Progenitor cell of endocrine pancreas (in vitro differentiated cells): ENCODE measurements around the gene ASIC1. TPM values are rescaled to one million over a fixed set of nuclear protein-coding genes. Genes with fewer than 3 reads are reported as not detected.

ENCODE experiments used
- DNase-seq: peaks from one replicate; pipeline ENCODE4 v3.0.0; 2021; ENCODE audit warnings: low spot score; ENCODE audit not compliant: unreplicated experiment
- H3K27ac Mint-ChIP-seq: 2 replicates; pipeline ENCODE4 v1.8.0; 2021; ENCODE audit warnings: mild to moderate bottlenecking, moderate library complexity, mixed read lengths
- H3K27me3 Mint-ChIP-seq: 2 replicates; pipeline ENCODE4 v1.8.0; 2021; ENCODE audit warnings: mixed read lengths
- H3K36me3 Mint-ChIP-seq: 2 replicates; pipeline ENCODE4 v1.8.0; 2022; ENCODE audit warnings: mixed read lengths; ENCODE audit not compliant: insufficient read depth
- H3K4me1 Mint-ChIP-seq: 2 replicates; pipeline ENCODE4 v1.8.0; 2021; ENCODE audit warnings: low read depth, mixed read lengths
- H3K4me3 Mint-ChIP-seq: 2 replicates; pipeline ENCODE4 v1.8.0; 2021; ENCODE audit warnings: low read depth, mild to moderate bottlenecking, moderate library complexity, mixed read lengths
- H3K9me3 Mint-ChIP-seq: 2 replicates; pipeline ENCODE4 v1.8.0; 2021; ENCODE audit warnings: low read depth, mixed read lengths
- CTCF ChIP-seq: fragments of 200-600 bp; sonication (generic); IDR thresholded peaks from one replicate; pipeline ENCODE4 v1.5.0; 2021; ENCODE audit warnings: antibody characterized with exemption, mild to moderate bottlenecking; ENCODE audit not compliant: unreplicated experiment
- total RNA-seq: library from RNA; stranded (reverse); gene quantifications from 2 replicates; pipeline ENCODE4 v1.2.1, GENCODE V29; 2021

The ASIC1 gene
- total RNA-seq, 1 donor from 2014 or later = 5.2 TPM

- H3K4me1 Mint-ChIP-seq = peaks cover 16% of the 10 kb centered on the region
- H3K27me3 Mint-ChIP-seq = no peaks in the 10 kb centered on the region
- DNase-seq = peak; percentile 99
- peak within 1 kb of the TSS; percentile 99 for H3K4me3 Mint-ChIP-seq
- TF ChIP-seq CTCF = peak; percentile 94
- H3K27ac Mint-ChIP-seq = peak within 1 kb of the TSS; percentile 95
- H3K36me3 Mint-ChIP-seq = peaks cover 2% of the 10 kb centered on the region
- no peaks in the 10 kb centered on the region for H3K9me3 Mint-ChIP-seq
These were observed 54.5 kb downstream of the ASIC1 start, which contains the start of gene COX14 for GRCh38 chr12:50111693-50112455. Gene COX14, plus strand, starts transcription at chr12:50112236. Its CDS starts 7,808 bp downstream, at chr12:50120044.

- no peaks in the 10 kb centered on the region for H3K27me3 Mint-ChIP-seq
- no peak for TF ChIP-seq CTCF
- H3K4me1 Mint-ChIP-seq = peaks cover 16% of the 10 kb centered on the region
- H3K27ac Mint-ChIP-seq = peak overlapping the region; percentile 95
- peak overlapping the region; percentile 99 for H3K4me3 Mint-ChIP-seq
- no peak for DNase-seq
- H3K36me3 Mint-ChIP-seq = peaks cover 3% of the 10 kb centered on the region
- no peaks in the 10 kb centered on the region for H3K9me3 Mint-ChIP-seq
These were observed 55.2 kb downstream of the ASIC1 start for GRCh38 chr12:50112456-50113218.

- no peak for DNase-seq
- Mint-ChIP-seq H3K4me1 (peaks cover 10% of the 10 kb centered on the region), H3K9me3 (no peaks in the 10 kb centered on the region), H3K36me3 (peaks cover 4% of the 10 kb centered on the region), H3K4me3 (no peak overlapping the region), H3K27me3 (no peaks in the 10 kb centered on the region), H3K27ac (no peak overlapping the region)
- TF ChIP-seq CTCF = no peak
These were observed 59.7 kb downstream of the ASIC1 start for GRCh38 chr12:50117057-50117622.

GRCh38 chr12:50119387-50119786, 62.0 kb downstream of the ASIC1 start:
- no peak for TF ChIP-seq CTCF
- Mint-ChIP-seq H3K27me3 (no peaks in the 10 kb centered on the region), H3K4me1 (peaks cover 3% of the 10 kb centered on the region), H3K9me3 (no peaks in the 10 kb centered on the region), H3K27ac (no peak overlapping the region), H3K36me3 (peaks cover 10% of the 10 kb centered on the region), H3K4me3 (no peak overlapping the region)
- no peak for DNase-seq

DNA sequence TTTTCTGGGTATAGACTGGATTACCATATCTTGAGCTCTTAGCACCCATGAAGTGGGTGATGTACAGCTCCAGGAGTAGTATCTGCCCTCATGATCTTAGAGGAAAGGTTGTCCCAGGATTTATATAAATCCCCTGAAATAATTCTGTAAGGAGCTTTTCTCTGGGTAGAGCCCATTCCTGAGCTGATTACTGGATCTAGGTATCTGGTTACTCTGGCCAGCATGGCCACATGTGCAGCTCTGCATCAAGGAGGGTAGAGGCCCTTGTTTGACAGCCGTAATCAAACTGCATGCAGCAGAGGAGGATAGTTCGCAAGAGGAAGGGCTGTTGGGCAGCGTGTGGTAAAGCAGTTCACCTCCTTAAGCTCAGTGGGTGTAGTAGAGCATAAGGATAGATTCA, 63.1 kb downstream of the ASIC1 start:
- Mint-ChIP-seq H3K36me3 (peaks cover 10% of the 10 kb centered on the region), H3K9me3 (no peaks in the 10 kb centered on the region), H3K4me3 (no peak overlapping the region), H3K27ac (no peak overlapping the region), H3K4me1 (peaks cover 5% of the 10 kb centered on the region), H3K27me3 (no peaks in the 10 kb centered on the region)
- DNase-seq = no peak
- TF ChIP-seq CTCF = no peak
